CD14-positive monocyte (primary cell): ENCODE results near the gene CMTR1. TPM values are rescaled to one million over a fixed set of nuclear protein-coding genes. Genes with fewer than 3 reads are reported as not detected.

ENCODE experiments used
- DNase-seq, 3 donors: peaks; one replicate each; pipeline ENCODE4 v3.0.0-alpha.2; 2011 to 2022
- H2AFZ ChIP-seq: 2 replicates; pipeline ENCODE4 v1.6.0; 2012; ENCODE audit warnings: mild to moderate bottlenecking, low read depth, low read length, inconsistent platforms; ENCODE audit not compliant: insufficient read depth, poor library complexity, severe bottlenecking
- H3K27ac ChIP-seq, 2 donors: 1 replicate in 1 of 2; 2 replicates in 1 of 2; pipeline ENCODE4 v1.5.1; 2012 to 2013; ENCODE audit warnings: low read length in 2 of 2, control low read depth in 1 of 2, inconsistent platforms in 1 of 2, low read depth in 1 of 2, mild to moderate bottlenecking in 1 of 2
- H3K27me3 ChIP-seq, 2 donors: one replicate each; pipeline versions ENCODE4 v1.6.0 to v1.6.1; 2011 to 2013; ENCODE audit warnings: low read length in 2 of 2; ENCODE audit not compliant: control insufficient read depth in 2 of 2, insufficient read depth in 2 of 2
- H3K36me3 ChIP-seq, 2 donors: replicated peaks in 1 of 2; 1 replicate in 1 of 2; 2 replicates in 1 of 2; pipeline versions ENCODE4 v1.5.1 to v1.6.1; 2012 to 2013; ENCODE audit warnings: low read length in 2 of 2, control low read depth in 1 of 2, inconsistent platforms in 1 of 2, mild to moderate bottlenecking in 1 of 2; ENCODE audit not compliant: insufficient read depth in 2 of 2, control insufficient read depth in 1 of 2
- H3K4me1 ChIP-seq, 2 donors: 1 replicate in 1 of 2; 2 replicates in 1 of 2; pipeline versions ENCODE4 v1.5.1 to v1.6.1; 2012 to 2013; ENCODE audit warnings: low read length in 2 of 2, control low read depth in 1 of 2, inconsistent platforms in 1 of 2, mild to moderate bottlenecking in 1 of 2, moderate library complexity in 1 of 2; ENCODE audit not compliant: insufficient read depth in 2 of 2, control insufficient read depth in 1 of 2
- H3K4me2 ChIP-seq: replicated peaks from 2 replicates; pipeline ENCODE3; 2012; ENCODE audit warnings: low read length, moderate library complexity, mild to moderate bottlenecking; ENCODE audit not compliant: poor library complexity, severe bottlenecking; ENCODE audit errors: extremely low read depth
- H3K4me3 ChIP-seq, 3 experiments: fragments of 200-600 bp in 1 of 3; sonication (generic) in 1 of 3; replicated peaks in 1 of 3; 1 replicate in 2 of 3; 2 replicates in 1 of 3; pipeline ENCODE4 v1.5.1; 2011 to 2013; ENCODE audit warnings: low read length in 3 of 3, mild to moderate bottlenecking in 3 of 3, control low read depth in 2 of 3, low read depth in 2 of 3, inconsistent platforms in 1 of 3, moderate library complexity in 1 of 3
- H3K79me2 ChIP-seq: 2 replicates; pipeline ENCODE4 v1.6.0; 2012; ENCODE audit warnings: mild to moderate bottlenecking, control low read depth, inconsistent platforms, low read length, moderate library complexity; ENCODE audit not compliant: insufficient read depth
- H3K9ac ChIP-seq: 2 replicates; pipeline ENCODE4 v1.6.0; 2017; ENCODE audit warnings: low read length, mild to moderate bottlenecking; ENCODE audit not compliant: insufficient read depth, poor library complexity, severe bottlenecking
- H3K9me3 ChIP-seq, 2 donors: replicated peaks in 1 of 2; 1 replicate in 1 of 2; 2 replicates in 1 of 2; pipeline versions ENCODE4 v1.5.1 to v1.6.1; 2012 to 2013; ENCODE audit warnings: low read length in 2 of 2, control low read depth in 1 of 2; ENCODE audit not compliant: control insufficient read depth in 1 of 2, insufficient read depth in 1 of 2
- H4K20me1 ChIP-seq: 2 replicates; pipeline ENCODE4 v1.6.0; 2012; ENCODE audit warnings: mild to moderate bottlenecking, low read length, control low read depth, moderate library complexity; ENCODE audit not compliant: insufficient read depth
- H3K27ac Mint-ChIP-seq, 7 donors: one replicate each; pipeline ENCODE4 v1.8.0; 2020; ENCODE audit warnings: mild to moderate bottlenecking in 7 of 7, mixed read lengths in 7 of 7, moderate library complexity in 6 of 7, inconsistent platforms in 2 of 7
- H3K27me3 Mint-ChIP-seq, 3 donors: one replicate each; pipeline ENCODE4 v1.8.0; 2021 to 2022; ENCODE audit warnings: low read depth in 3 of 3, mild to moderate bottlenecking in 3 of 3, mixed read lengths in 3 of 3, moderate library complexity in 3 of 3, inconsistent platforms in 1 of 3
- H3K36me3 Mint-ChIP-seq, 2 donors: one replicate each; pipeline ENCODE4 v1.8.0; 2020; ENCODE audit warnings: mixed read lengths in 2 of 2, inconsistent platforms in 1 of 2, mild to moderate bottlenecking in 1 of 2
- H3K4me1 Mint-ChIP-seq: one replicate; pipeline ENCODE4 v1.8.0; 2020; ENCODE audit warnings: mild to moderate bottlenecking, mixed read lengths
- H3K4me3 Mint-ChIP-seq, 2 donors: one replicate each; pipeline ENCODE4 v1.8.0; 2020; ENCODE audit warnings: mild to moderate bottlenecking in 2 of 2, mixed read lengths in 2 of 2, moderate library complexity in 1 of 2
- H3K9me3 Mint-ChIP-seq, 7 donors: one replicate each; pipeline ENCODE4 v1.8.0; 2020 to 2022; ENCODE audit warnings: mixed read lengths in 7 of 7, mild to moderate bottlenecking in 6 of 7, moderate library complexity in 6 of 7, inconsistent platforms in 2 of 7
- WGBS: methylation state at CpG from one replicate; pipeline ENCODE4 v1.1.5; 2013; ENCODE audit warnings: missing lambda C conversion rate; ENCODE audit not compliant: insufficient coverage; 5-methylcytosine and 5-hydroxymethylcytosine counted together
- intact Hi-C, 2 donors: fragments of 100-400 bp; cut with micrococcal nuclease; formaldehyde crosslinking; loops; one replicate each; pipeline versions ENCODE4 v1.15.0 to v1.15.1; 2023
- polyA plus RNA-seq, 3 donors: library from polyadenylated mRNA; depleted of rRNA in 1 of 3; unstranded in 2 of 3; stranded (reverse) in 1 of 3; fragments of 300-500 nt in 2 of 3; fragments of >200 nt in 1 of 3; fragmentation: Illumina TruSeq in 2 of 3; gene quantifications; 1 replicate in 2 of 3; 2 replicates in 1 of 3; pipeline ENCODE4 v1.2.3, GENCODE V29; 2012 to 2021
- TF ChIP-seq, protein P1 (sequence below): fragments of 200-600 bp; IDR thresholded peaks from one replicate; pipeline ENCODE4 v1.8.0; 2022; ENCODE audit warnings: antibody characterized with exemption, mild to moderate bottlenecking

The CMTR1 gene
- polyA plus RNA-seq, 3 donors: 12.0 to 32.3 (median 15.3) TPM

- Mint-ChIP-seq H3K4me1 (no peaks in the 10 kb centered on the region), H3K27me3 (peaks cover 19 to 30% (median 23%) of the 10 kb centered on the region in 3 donors), H3K9me3 (peaks cover 0 to 2% (median 0%) of the 10 kb centered on the region in 7 donors), H3K4me3 (no peak overlapping the region), H3K36me3 (no peaks in the 10 kb centered on the region), H3K27ac (no peak overlapping the region)
- H3K27ac ChIP-seq: no peak overlapping the region
- no peak overlapping the region for H3K4me2 ChIP-seq
- intact Hi-C loops: loop anchor here in 1 of 2 donors (1.0 kb wide), 1 partner anchor 10 kb away; no protein-coding TSS in a partner anchor
- no peaks in the 10 kb centered on the region for H3K36me3 ChIP-seq
- peaks cover 0 to 8% of the 10 kb centered on the region in 2 donors for H3K27me3 ChIP-seq
- no peak overlapping the region for H3K9ac ChIP-seq
- H4K20me1 ChIP-seq: no peaks in the 10 kb centered on the region
- TF ChIP-seq, protein P1, sequence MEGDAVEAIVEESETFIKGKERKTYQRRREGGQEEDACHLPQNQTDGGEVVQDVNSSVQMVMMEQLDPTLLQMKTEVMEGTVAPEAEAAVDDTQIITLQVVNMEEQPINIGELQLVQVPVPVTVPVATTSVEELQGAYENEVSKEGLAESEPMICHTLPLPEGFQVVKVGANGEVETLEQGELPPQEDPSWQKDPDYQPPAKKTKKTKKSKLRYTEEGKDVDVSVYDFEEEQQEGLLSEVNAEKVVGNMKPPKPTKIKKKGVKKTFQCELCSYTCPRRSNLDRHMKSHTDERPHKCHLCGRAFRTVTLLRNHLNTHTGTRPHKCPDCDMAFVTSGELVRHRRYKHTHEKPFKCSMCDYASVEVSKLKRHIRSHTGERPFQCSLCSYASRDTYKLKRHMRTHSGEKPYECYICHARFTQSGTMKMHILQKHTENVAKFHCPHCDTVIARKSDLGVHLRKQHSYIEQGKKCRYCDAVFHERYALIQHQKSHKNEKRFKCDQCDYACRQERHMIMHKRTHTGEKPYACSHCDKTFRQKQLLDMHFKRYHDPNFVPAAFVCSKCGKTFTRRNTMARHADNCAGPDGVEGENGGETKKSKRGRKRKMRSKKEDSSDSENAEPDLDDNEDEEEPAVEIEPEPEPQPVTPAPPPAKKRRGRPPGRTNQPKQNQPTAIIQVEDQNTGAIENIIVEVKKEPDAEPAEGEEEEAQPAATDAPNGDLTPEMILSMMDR: no peak
- H3K9me3 ChIP-seq: no peaks in the 10 kb centered on the region
- H3K4me1 ChIP-seq: no peaks in the 10 kb centered on the region
- no peaks in the 10 kb centered on the region for H3K79me2 ChIP-seq
- H3K4me3 ChIP-seq: no peak overlapping the region
- H2AFZ ChIP-seq: no peak overlapping the region
- DNase-seq: no peak
- WGBS: 98% methylated on average over 4 of the region's 19 CpGs
Observed at GRCh38 chr6:37524025-37524969, 91.3 kb downstream of the CMTR1 start.

- H3K4me3 Mint-ChIP-seq: no peak overlapping the region
- H3K4me2 ChIP-seq: no peak overlapping the region
Observed at GRCh38 chr6:37524970-37525318, 91.9 kb downstream of the CMTR1 start.

More at GRCh38 chr6:37524970-37525318, 91.9 kb downstream of the CMTR1 start:
- no peaks in the 10 kb centered on the region for H3K79me2 ChIP-seq
- no peak overlapping the region for H3K27ac Mint-ChIP-seq
- H3K9me3 Mint-ChIP-seq: no peaks in the 10 kb centered on the region
- no peaks in the 10 kb centered on the region for H3K9me3 ChIP-seq
- H3K36me3 ChIP-seq: no peaks in the 10 kb centered on the region
- TF ChIP-seq, protein P1: no peak
- 100% methylated on average over 1 of the region's 4 CpGs for WGBS
- H3K27me3 ChIP-seq: peaks cover 0 to 8% of the 10 kb centered on the region in 2 donors
- H3K4me1 ChIP-seq: no peaks in the 10 kb centered on the region
- no peak overlapping the region for H3K4me3 ChIP-seq
- no peak overlapping the region for H2AFZ ChIP-seq
- H3K4me1 Mint-ChIP-seq: no peaks in the 10 kb centered on the region
- DNase-seq: no peak
- no peak overlapping the region for H3K9ac ChIP-seq
- H3K27me3 Mint-ChIP-seq: peaks cover 18 to 26% (median 19%) of the 10 kb centered on the region in 3 donors
- H3K27ac ChIP-seq: no peak overlapping the region
- no peaks in the 10 kb centered on the region for H4K20me1 ChIP-seq
- no peaks in the 10 kb centered on the region for H3K36me3 Mint-ChIP-seq
- intact Hi-C loops: loop anchor here in 1 of 2 donors (1.0 kb wide), 1 partner anchor 9 kb away; no protein-coding TSS in a partner anchor
